Astrocyte (in vitro differentiated cells and primary cell): ENCODE measurements around the gene CRACDL.

Experiments used
- CTCF ChIP-seq: IDR thresholded peaks from 2 replicates; pipeline ENCODE4 v1.5.1; 2011; ENCODE audit warnings: low read depth, mild to moderate bottlenecking, inconsistent platforms, low read length, moderate library complexity; ENCODE audit not compliant: insufficient read depth
- EZH2 ChIP-seq: IDR thresholded peaks from 2 replicates; pipeline ENCODE4 v1.6.1; 2012; ENCODE audit warnings: mild to moderate bottlenecking, low read length, inconsistent platforms; ENCODE audit not compliant: insufficient read depth

DNA sequence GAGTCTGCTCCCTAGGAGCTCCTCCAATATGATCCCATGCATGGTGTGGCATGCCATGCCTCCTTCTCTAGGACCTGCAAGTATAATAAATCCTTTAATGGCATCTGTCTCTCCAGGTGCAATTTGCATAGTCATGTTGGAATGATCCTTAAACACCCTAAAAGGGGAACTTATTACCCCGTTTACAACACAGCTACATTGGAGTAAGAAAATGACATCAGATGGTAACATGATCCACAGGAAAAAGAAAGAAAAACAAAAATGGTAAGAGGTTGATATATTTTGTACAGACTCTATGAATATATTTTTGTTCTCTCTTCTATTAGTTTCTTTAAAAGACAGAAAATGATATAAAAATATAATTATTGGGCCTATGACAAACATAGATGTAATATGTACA, 79.0 kb downstream of the CRACDL start:
- TF ChIP-seq CTCF (no peak), EZH2 (no peak)
